GM12878 (cell line): ENCODE measurements around the gene INO80B. TPM values are rescaled to one million over a fixed set of nuclear protein-coding genes. Genes with fewer than 3 reads are reported as not detected.
A peak's percentile ranks its signal among the peaks of the same experiment; 100 is the strongest.

Experiments
- ASH2L ChIP-seq: fragments of 300-600, 200-600 bp; sonication (generic); IDR thresholded peaks from 2 replicates; pipeline ENCODE4 v1.6.1; 2017; ENCODE audit warnings: low read depth, mild to moderate bottlenecking, borderline replicate concordance
- BHLHE40 ChIP-seq, 2 experiments: fragments of 450-650 bp in 1 of 2; IDR thresholded peaks; 2 replicates each; pipeline ENCODE4 v1.6.1; 2011 to 2017; ENCODE audit warnings: low read depth in 2 of 2, borderline replicate concordance in 1 of 2, improper control_type of control experiment in 1 of 2, low read length in 1 of 2, mild to moderate bottlenecking in 1 of 2
- GATAD2B ChIP-seq: fragments of 450-650 bp; conservative IDR thresholded peaks from 2 replicates; pipeline ENCODE4 v1.6.1; 2017; ENCODE audit warnings: low read depth, mild to moderate bottlenecking, moderate library complexity
- HCFC1 ChIP-seq: fragments of 150-350 bp; IDR thresholded peaks from 2 replicates; pipeline ENCODE4 v1.6.1; 2014; ENCODE audit warnings: low read length
- JUNB ChIP-seq: IDR thresholded peaks from 2 replicates; pipeline ENCODE4 v1.6.1; 2016; ENCODE audit warnings: antibody characterized with exemption, mild to moderate bottlenecking
- KDM1A ChIP-seq: fragments of 200-600 bp; sonication (generic); IDR thresholded peaks from 2 replicates; pipeline ENCODE4 v1.6.1; 2016; ENCODE audit warnings: borderline replicate concordance
- MEF2B ChIP-seq: fragments of 450-650 bp; IDR thresholded peaks from 2 replicates; pipeline ENCODE4 v1.6.1; 2018; ENCODE audit warnings: mild to moderate bottlenecking, moderate library complexity; ENCODE audit not compliant: partially characterized antibody, poor library complexity, severe bottlenecking
- MTA3 ChIP-seq: IDR thresholded peaks from 2 replicates; pipeline ENCODE4 v1.6.1; 2012; ENCODE audit warnings: low read length, inconsistent platforms, borderline replicate concordance
- NR2F1 ChIP-seq: fragments of 450-650 bp; conservative IDR thresholded peaks from 2 replicates; pipeline ENCODE4 v1.6.1; 2017; ENCODE audit warnings: mild to moderate bottlenecking
- POU2F2 ChIP-seq: IDR thresholded peaks from 3 replicates; pipeline ENCODE4 v1.6.1; 2011; ENCODE audit warnings: low read depth, mild to moderate bottlenecking, low read length, borderline replicate concordance
- RB1 ChIP-seq: fragments of 450-650 bp; formaldehyde crosslinking; IDR thresholded peaks from 2 replicates; pipeline ENCODE4 v1.6.1; 2017; ENCODE audit warnings: mild to moderate bottlenecking, borderline replicate concordance
- RFX5 ChIP-seq: IDR thresholded peaks from 2 replicates; pipeline ENCODE4 v1.6.1; 2011; ENCODE audit warnings: low read depth, low read length, improper control_type of control experiment
- SMAD1 ChIP-seq: fragments of 450-650 bp; IDR thresholded peaks from 2 replicates; pipeline ENCODE4 v1.6.1; 2018; ENCODE audit warnings: mild to moderate bottlenecking, low read depth; ENCODE audit not compliant: partially characterized antibody
- SRF ChIP-seq, 2 experiments: IDR thresholded peaks; 2 replicates each; pipeline ENCODE4 v1.6.1; 2011; ENCODE audit warnings: low read depth in 2 of 2, low read length in 2 of 2, mild to moderate bottlenecking in 1 of 2, moderate library complexity in 1 of 2
- TAF1 ChIP-seq: IDR thresholded peaks from 2 replicates; pipeline ENCODE4 v1.6.1; 2011; ENCODE audit warnings: mild to moderate bottlenecking, low read depth, low read length, borderline replicate concordance
- YY1 ChIP-seq: IDR thresholded peaks from 2 replicates; pipeline ENCODE4 v1.6.1; 2011; ENCODE audit warnings: low read depth, mild to moderate bottlenecking, low read length
- ZBED1 ChIP-seq: IDR thresholded peaks from 2 replicates; pipeline ENCODE4 v1.6.1; 2016; ENCODE audit warnings: borderline replicate concordance
- polyA plus RNA-seq, 11 experiments: library from polyadenylated mRNA; depleted of rRNA in 4 of 11; unstranded in 6 of 11; stranded (reverse) in 5 of 11; fragments of >200 nt; fragmentation: Nextera tagmentation in 4 of 11; fragmentation: Illumina TruSeq in 1 of 11; extraction: Ambion mirVana in 4 of 11; extraction: Trizol in 1 of 11; gene quantifications; 1 replicate in 1 of 11; 2 replicates in 10 of 11; pipeline versions ENCODE4 v1.2.1 to v1.2.3, GENCODE V29; 2011 to 2016; ENCODE audit warnings: inconsistent platforms in 2 of 11, missing spikeins in 2 of 11, low read depth in 1 of 11
- total RNA-seq, 4 experiments: library from RNA; depleted of rRNA in 3 of 4; stranded (reverse); fragments of >200 nt in 3 of 4; fragmentation: Illumina TruSeq in 1 of 4; extraction: Trizol in 1 of 4; gene quantifications; 2 replicates each; pipeline versions ENCODE4 v1.2.1 to v1.2.3, GENCODE V29; 2013 to 2021
- TF ChIP-seq, protein P1 (sequence below): IDR thresholded peaks from 2 replicates; pipeline ENCODE4 v1.6.1; 2012; ENCODE audit warnings: improper control_type of control experiment, low read depth, low read length; ENCODE audit not compliant: insufficient replicate concordance
- TF ChIP-seq, protein P2 (sequence below): fragments of 450-650 bp; IDR thresholded peaks from 2 replicates; pipeline ENCODE4 v1.6.1; 2017; ENCODE audit warnings: mild to moderate bottlenecking
- TF ChIP-seq, protein P3 (sequence below): fragments of 450-650 bp; IDR thresholded peaks from 2 replicates; pipeline ENCODE4 v1.6.1; 2018; ENCODE audit warnings: borderline replicate concordance, mild to moderate bottlenecking; ENCODE audit not compliant: partially characterized antibody

Gene INO80B
- total and polyA plus RNA-seq, 10 of the 15 experiments (the other 5 are each of a cell fraction or from before 2014, with no cell fraction given) = 1.3 to 26.7 (median 11.1) TPM

DNA sequence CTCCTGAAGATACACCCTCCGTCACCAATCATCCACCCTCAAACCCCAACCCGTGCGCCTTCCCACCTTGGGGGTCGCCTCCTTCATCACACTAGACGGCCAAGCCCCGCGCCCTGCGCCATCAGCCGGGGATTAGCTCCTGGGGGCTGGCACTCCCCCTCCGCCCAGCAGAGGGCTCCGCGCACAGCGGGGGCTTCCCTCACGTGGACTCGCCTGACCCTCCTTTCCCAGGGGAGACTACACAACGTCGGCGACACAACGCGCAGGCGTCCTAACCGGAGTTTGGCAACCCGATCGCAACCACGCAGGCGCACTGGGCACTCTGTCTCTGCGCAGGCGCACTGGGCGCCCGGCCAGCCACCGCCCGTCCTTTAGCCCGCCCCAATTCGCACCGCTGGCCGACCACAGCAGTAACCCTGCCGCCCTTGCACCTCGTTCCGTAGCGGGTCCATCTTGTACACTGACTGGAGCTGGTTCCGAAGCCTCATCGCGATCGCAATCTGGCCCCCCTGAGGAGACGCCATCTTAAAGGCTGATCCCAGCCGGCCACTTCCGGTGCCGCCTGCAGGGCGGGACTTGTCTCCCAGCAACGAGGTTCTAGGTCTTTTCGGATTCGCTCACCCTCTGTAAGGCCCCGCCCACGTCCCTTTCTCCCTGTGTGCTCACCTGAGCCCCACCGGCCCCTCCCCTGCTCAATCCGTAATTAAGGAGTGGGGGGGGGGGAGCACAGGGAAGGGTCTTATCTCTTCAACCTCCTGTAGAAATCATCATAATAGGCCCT lies 52.4 kb downstream of the INO80B start, which contains the start of gene PCGF1 (continued):
- TF ChIP-seq, protein P1, sequence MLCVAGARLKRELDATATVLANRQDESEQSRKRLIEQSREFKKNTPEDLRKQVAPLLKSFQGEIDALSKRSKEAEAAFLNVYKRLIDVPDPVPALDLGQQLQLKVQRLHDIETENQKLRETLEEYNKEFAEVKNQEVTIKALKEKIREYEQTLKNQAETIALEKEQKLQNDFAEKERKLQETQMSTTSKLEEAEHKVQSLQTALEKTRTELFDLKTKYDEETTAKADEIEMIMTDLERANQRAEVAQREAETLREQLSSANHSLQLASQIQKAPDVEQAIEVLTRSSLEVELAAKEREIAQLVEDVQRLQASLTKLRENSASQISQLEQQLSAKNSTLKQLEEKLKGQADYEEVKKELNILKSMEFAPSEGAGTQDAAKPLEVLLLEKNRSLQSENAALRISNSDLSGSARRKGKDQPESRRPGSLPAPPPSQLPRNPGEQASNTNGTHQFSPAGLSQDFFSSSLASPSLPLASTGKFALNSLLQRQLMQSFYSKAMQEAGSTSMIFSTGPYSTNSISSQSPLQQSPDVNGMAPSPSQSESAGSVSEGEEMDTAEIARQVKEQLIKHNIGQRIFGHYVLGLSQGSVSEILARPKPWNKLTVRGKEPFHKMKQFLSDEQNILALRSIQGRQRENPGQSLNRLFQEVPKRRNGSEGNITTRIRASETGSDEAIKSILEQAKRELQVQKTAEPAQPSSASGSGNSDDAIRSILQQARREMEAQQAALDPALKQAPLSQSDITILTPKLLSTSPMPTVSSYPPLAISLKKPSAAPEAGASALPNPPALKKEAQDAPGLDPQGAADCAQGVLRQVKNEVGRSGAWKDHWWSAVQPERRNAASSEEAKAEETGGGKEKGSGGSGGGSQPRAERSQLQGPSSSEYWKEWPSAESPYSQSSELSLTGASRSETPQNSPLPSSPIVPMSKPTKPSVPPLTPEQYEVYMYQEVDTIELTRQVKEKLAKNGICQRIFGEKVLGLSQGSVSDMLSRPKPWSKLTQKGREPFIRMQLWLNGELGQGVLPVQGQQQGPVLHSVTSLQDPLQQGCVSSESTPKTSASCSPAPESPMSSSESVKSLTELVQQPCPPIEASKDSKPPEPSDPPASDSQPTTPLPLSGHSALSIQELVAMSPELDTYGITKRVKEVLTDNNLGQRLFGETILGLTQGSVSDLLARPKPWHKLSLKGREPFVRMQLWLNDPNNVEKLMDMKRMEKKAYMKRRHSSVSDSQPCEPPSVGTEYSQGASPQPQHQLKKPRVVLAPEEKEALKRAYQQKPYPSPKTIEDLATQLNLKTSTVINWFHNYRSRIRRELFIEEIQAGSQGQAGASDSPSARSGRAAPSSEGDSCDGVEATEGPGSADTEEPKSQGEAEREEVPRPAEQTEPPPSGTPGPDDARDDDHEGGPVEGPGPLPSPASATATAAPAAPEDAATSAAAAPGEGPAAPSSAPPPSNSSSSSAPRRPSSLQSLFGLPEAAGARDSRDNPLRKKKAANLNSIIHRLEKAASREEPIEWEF = no peak
- TF ChIP-seq TAF1 (peak; percentile 91), SMAD1 (peak; percentile 27), MTA3 (no peak), GATAD2B (peak; percentile 54), KDM1A (no peak), BHLHE40 (IDR thresholded peaks at IDR 0.05; ENCODE audit: borderline replicate concordance in 1 of 2, low read depth in 2 of 2, low read length in 1 of 2) (peak; percentile 98 to 99), MEF2B (peak; percentile 98), JUNB (no peak), YY1 (peak; percentile 98), SRF (IDR thresholded peaks at IDR 0.05; ENCODE audit: low read depth in 2 of 2, low read length in 2 of 2) (0 out of 4 replicates have a peak, but pooled peaks of 1 of the 2 experiments have one; percentile 26), RB1 (peak; percentile 81; the same call in 1 of the 2 replicates), ZBED1 (peak; percentile 83; the same call in 1 of the 2 replicates), RFX5 (no peak), ASH2L (peak; percentile 94; the same call in 1 of the 2 replicates), POU2F2 (peak; percentile 54; the same call in 1 of the 3 replicates), HCFC1 (peak; percentile 45; the same call in 1 of the 2 replicates), NR2F1 (peak; percentile 85)
- TF ChIP-seq, protein P2, sequence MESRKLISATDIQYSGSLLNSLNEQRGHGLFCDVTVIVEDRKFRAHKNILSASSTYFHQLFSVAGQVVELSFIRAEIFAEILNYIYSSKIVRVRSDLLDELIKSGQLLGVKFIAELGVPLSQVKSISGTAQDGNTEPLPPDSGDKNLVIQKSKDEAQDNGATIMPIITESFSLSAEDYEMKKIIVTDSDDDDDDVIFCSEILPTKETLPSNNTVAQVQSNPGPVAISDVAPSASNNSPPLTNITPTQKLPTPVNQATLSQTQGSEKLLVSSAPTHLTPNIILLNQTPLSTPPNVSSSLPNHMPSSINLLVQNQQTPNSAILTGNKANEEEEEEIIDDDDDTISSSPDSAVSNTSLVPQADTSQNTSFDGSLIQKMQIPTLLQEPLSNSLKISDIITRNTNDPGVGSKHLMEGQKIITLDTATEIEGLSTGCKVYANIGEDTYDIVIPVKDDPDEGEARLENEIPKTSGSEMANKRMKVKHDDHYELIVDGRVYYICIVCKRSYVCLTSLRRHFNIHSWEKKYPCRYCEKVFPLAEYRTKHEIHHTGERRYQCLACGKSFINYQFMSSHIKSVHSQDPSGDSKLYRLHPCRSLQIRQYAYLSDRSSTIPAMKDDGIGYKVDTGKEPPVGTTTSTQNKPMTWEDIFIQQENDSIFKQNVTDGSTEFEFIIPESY = no peak
- TF ChIP-seq, protein P3, sequence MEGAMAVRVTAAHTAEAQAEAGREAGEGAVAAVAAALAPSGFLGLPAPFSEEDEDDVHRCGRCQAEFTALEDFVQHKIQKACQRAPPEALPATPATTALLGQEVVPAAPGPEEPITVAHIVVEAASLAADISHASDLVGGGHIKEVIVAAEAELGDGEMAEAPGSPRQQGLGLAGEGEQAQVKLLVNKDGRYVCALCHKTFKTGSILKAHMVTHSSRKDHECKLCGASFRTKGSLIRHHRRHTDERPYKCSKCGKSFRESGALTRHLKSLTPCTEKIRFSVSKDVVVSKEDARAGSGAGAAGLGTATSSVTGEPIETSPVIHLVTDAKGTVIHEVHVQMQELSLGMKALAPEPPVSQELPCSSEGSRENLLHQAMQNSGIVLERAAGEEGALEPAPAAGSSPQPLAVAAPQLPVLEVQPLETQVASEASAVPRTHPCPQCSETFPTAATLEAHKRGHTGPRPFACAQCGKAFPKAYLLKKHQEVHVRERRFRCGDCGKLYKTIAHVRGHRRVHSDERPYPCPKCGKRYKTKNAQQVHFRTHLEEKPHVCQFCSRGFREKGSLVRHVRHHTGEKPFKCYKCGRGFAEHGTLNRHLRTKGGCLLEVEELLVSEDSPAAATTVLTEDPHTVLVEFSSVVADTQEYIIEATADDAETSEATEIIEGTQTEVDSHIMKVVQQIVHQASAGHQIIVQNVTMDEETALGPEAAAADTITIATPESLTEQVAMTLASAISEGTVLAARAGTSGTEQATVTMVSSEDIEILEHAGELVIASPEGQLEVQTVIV = peak; percentile 66
